Measurements from ENCODE around the gene KCNH4. TPM values are rescaled to one million over a fixed set of nuclear protein-coding genes. Genes with fewer than 3 reads are reported as not detected.

The KCNH4 gene
- total RNA-seq, 1 experiment from 2014 or later: not detected

Other genes starting within 250 kb of the KCNH4 start
- gene CNP, start 214.3 kb downstream of the KCNH4 start, total RNA-seq (2021; ENCODE audit: unreplicated experiment): 51.2 TPM
- gene DNAJC7, start 163.7 kb downstream of the KCNH4 start, total RNA-seq (2021; ENCODE audit: unreplicated experiment): 113 TPM
- 26.4 TPM for gene NKIRAS2, start 161.1 kb downstream of the KCNH4 start, total RNA-seq (2021; ENCODE audit: unreplicated experiment)
- 2.3 TPM for gene C17orf113, start 130.5 kb downstream of the KCNH4 start, total RNA-seq (2021; ENCODE audit: unreplicated experiment)
- gene ZNF385C, start 82.7 kb downstream of the KCNH4 start, total RNA-seq (2021; ENCODE audit: unreplicated experiment): 1.1 TPM
- gene DHX58, start 68.4 kb downstream of the KCNH4 start, total RNA-seq (2021; ENCODE audit: unreplicated experiment): 1.2 TPM
- 41.2 TPM for gene KAT2A, start 59.8 kb downstream of the KCNH4 start, total RNA-seq (2021; ENCODE audit: unreplicated experiment)
- not detected for gene HSPB9, start 58.3 kb downstream of the KCNH4 start, total RNA-seq (2021; ENCODE audit: unreplicated experiment)
- 115 TPM for gene RAB5C, start 26.2 kb downstream of the KCNH4 start, total RNA-seq (2021; ENCODE audit: unreplicated experiment)
- gene HCRT, start 4.3 kb upstream of the KCNH4 start, total RNA-seq (2021; ENCODE audit: unreplicated experiment): not detected
- 13.2 TPM for gene GHDC, start 13.4 kb upstream of the KCNH4 start, total RNA-seq (2021; ENCODE audit: unreplicated experiment)
- 7.1 TPM for gene STAT5B, start 95.2 kb upstream of the KCNH4 start, total RNA-seq (2021; ENCODE audit: unreplicated experiment)
- 0.91 TPM for gene STAT5A, start 107.4 kb upstream of the KCNH4 start, total RNA-seq (2021; ENCODE audit: unreplicated experiment)
- gene STAT3, start 207.3 kb upstream of the KCNH4 start, total RNA-seq (2021; ENCODE audit: unreplicated experiment): 61.0 TPM
- 79.7 TPM for gene CAVIN1, start 242.1 kb upstream of the KCNH4 start, total RNA-seq (2021; ENCODE audit: unreplicated experiment)

Measured in HCT116 (cell line).